ENCODE measurements around the gene TRIM47. TPM values are rescaled to one million over a fixed set of nuclear protein-coding genes. Genes with fewer than 3 reads are reported as not detected.
A peak's percentile ranks its signal among the peaks of the same experiment; 100 is the strongest.
"Not testable (repeated sequence)": the region's sequence is repeated elsewhere in the genome, so short reads cannot be mapped to it uniquely, and the experiment has no call there.

TRIM47 gene
- total RNA-seq, 1 experiment from 2014 or later, result 86.7 TPM

GRCh38 chr17:75859358-75859757 is 19.0 kb downstream of the TRIM47 start:
- H3K79me2 ChIP-seq (ENCODE audit: insufficient read depth, low read length); RAD21 ChIA-PET (ENCODE audit: low non-redundant PET in 1 of 2, low total read pairs in 2 of 2, uncharacterized antibody in 2 of 2, unreplicated experiment in 2 of 2); DNase-seq (ENCODE audit: low read depth, low spot score); H3K9ac ChIP-seq (ENCODE audit: low read length); H3K36me3 ChIP-seq (ENCODE audit: control insufficient read depth in 1 of 2, insufficient read depth in 2 of 2, low read length in 2 of 2); H2AFZ ChIP-seq (ENCODE audit: low read depth, low read length, poor library complexity, severe bottlenecking); H4K20me1 ChIP-seq (ENCODE audit: insufficient read depth); H3K27me3 ChIP-seq (ENCODE audit: insufficient read depth, low read length); H3K9me3 ChIP-seq (ENCODE audit: control insufficient read depth in 1 of 2, insufficient read depth in 1 of 2, low read depth in 1 of 2, low read length in 2 of 2); BruUV-seq (replicated peaks); H3K9me2 ChIP-seq (ENCODE audit: insufficient read depth); H3K27ac ChIP-seq (ENCODE audit: low read depth, low read length); H3K4me3 ChIP-seq (replicated peaks in 1 of 2; ENCODE audit: low read depth in 1 of 2, low read length in 2 of 2); ATAC-seq: not testable (repeated sequence)
- TF ChIP-seq EGR1 (IDR thresholded peaks at IDR 0.05; ENCODE audit: low read depth), result peak; percentile 68
- Histone ChIP-seq H3K4me1 (ENCODE audit: control insufficient read depth in 1 of 2, insufficient read depth in 2 of 2, low read length in 2 of 2) (peaks cover 25 to 41% of the 10 kb centered on the region in 2 experiments), H3K4me2 (ENCODE audit: low read length) (peak overlapping the region; percentile 17; the same call in 1 of the 2 replicates)
- intact Hi-C loops (cut with micrococcal nuclease), result loop anchor here (10.0 kb wide), 1 partner anchor 185 kb away; no protein-coding TSS in a partner anchor
- ChIA-PET POLR2A (interaction anchor here (0.8 to 6.8 kb wide), 5 partner anchors 16 to 81 kb away, joined by 3 to 83 read pairs (median 4); partner anchors contain the start of gene TRIM47), CTCF (interaction anchor here (0.8 to 4.9 kb wide), 5 partner anchors 12 to 46 kb away, joined by 3 to 52 read pairs (median 5); no protein-coding TSS in a partner anchor)

DNA sequence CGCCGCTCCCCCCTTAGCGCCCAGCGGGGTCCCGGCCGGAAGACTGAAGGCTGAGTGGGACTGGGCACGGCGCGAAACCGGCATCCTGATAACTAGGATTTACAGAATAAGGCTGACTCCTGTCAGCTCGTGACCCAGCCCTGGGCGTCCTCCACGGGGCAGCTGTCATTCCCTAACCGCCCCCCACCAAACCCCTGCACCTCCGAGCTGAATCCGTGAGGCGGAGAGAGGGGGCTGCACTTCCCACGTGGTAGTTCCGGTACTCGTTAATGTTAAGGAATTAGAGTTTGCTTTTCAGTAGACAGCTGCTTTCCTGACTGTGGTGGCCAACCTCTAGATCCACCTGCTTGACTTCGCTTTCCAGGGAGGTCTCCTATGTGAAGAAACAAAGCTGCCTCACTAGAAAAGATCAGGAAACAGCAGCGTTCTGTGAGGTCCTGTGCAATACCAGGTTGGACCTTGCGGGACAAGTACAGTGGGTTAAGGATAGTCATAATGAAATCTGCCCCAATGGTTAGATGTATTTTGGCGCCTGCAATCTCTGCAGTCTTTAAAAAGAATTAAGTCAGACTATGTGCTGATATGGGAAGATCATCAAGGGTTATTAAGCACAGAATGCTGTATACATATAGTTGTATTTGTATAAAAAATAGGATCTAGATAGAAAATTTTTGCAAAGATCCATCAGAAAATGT is 22.2 kb downstream of the TRIM47 start:
- Histone ChIP-seq H3K9ac (ENCODE audit: low read length) (peak overlapping the region; percentile 86), H3K27ac (ENCODE audit: low read depth, low read length) (peak overlapping the region; percentile 87), H3K4me3 (replicated peaks in 1 of 2; ENCODE audit: low read depth in 1 of 2, low read length in 2 of 2) (peak overlapping the region; percentile 75 to 86), H3K9me2 (ENCODE audit: insufficient read depth) (no peaks in the 10 kb centered on the region), H3K4me2 (ENCODE audit: low read length) (peak overlapping the region; percentile 96), H3K79me2 (ENCODE audit: insufficient read depth, low read length) (peaks cover 20% of the 10 kb centered on the region; the same call in 1 of the 2 replicates), H3K9me3 (ENCODE audit: control insufficient read depth in 1 of 2, insufficient read depth in 1 of 2, low read depth in 1 of 2, low read length in 2 of 2) (no peaks in the 10 kb centered on the region), H3K4me1 (ENCODE audit: control insufficient read depth in 1 of 2, insufficient read depth in 2 of 2, low read length in 2 of 2) (peaks cover 25 to 43% of the 10 kb centered on the region in 2 experiments), H4K20me1 (ENCODE audit: insufficient read depth) (no peaks in the 10 kb centered on the region), H3K27me3 (ENCODE audit: insufficient read depth, low read length) (no peaks in the 10 kb centered on the region), H3K36me3 (ENCODE audit: control insufficient read depth in 1 of 2, insufficient read depth in 2 of 2, low read length in 2 of 2) (peaks cover under 1 to 4% of the 10 kb centered on the region in 2 experiments; a peak in 2 of 4 replicates), H2AFZ (ENCODE audit: low read depth, low read length, poor library complexity, severe bottlenecking) (peak overlapping the region; percentile 52)
- BruUV-seq (replicated peaks), result TSS peak; percentile 88
- peak; percentile 3; the same call in 1 of the 2 replicates for ATAC-seq
- ChIA-PET RAD21 (ENCODE audit: low non-redundant PET in 1 of 2, low total read pairs in 2 of 2, uncharacterized antibody in 2 of 2, unreplicated experiment in 2 of 2) (interaction anchor here (0.6 to 2.0 kb wide), 3 partner anchors 15 to 76 kb away, joined by 3 to 5 read pairs (median 3); a partner anchor contains a TSS), POLR2A (interaction anchor here (1.0 to 6.8 kb wide), 12 partner anchors 9 to 128 kb away, joined by 3 to 83 read pairs (median 7); partner anchors contain the start of genes MRPL38, TRIM47 and TRIM65), CTCF (interaction anchor here (0.8 to 4.3 kb wide), 8 partner anchors 8 to 92 kb away, joined by 3 to 57 read pairs (median 9); partner anchors contain the start of genes FBF1 and TRIM47)
- intact Hi-C loops (cut with micrococcal nuclease), result loop anchor here (10.0 kb wide), 1 partner anchor 181 kb away; no protein-coding TSS in a partner anchor
- TF ChIP-seq SRF (IDR thresholded peaks at IDR 0.05; ENCODE audit: low read depth) (no peak), TCF7L2 (IDR thresholded peaks at IDR 0.05; ENCODE audit: borderline replicate concordance, extremely low read depth, insufficient read depth, insufficient read length) (no peak), ELF1 (IDR thresholded peaks at IDR 0.05; ENCODE audit: borderline replicate concordance, low read depth) (no peak), CTCF (IDR thresholded peaks at IDR 0.05 in 2 of 3, conservative IDR thresholded peaks at IDR 0.05 in 1 of 3; ENCODE audit: borderline replicate concordance in 1 of 3, insufficient read depth in 1 of 3, low read depth in 2 of 3, low read length in 2 of 3) (peak in 2 of 3 experiments; percentile 5 to 35; a peak in 2 of 6 replicates), JUND (IDR thresholded peaks at IDR 0.05) (no peak), POLR2A (IDR thresholded peaks at IDR 0.05; ENCODE audit: borderline replicate concordance, extremely low read depth, insufficient read depth, insufficient read length) (peak; percentile 57)
- TF ChIP-seq, protein P1, sequence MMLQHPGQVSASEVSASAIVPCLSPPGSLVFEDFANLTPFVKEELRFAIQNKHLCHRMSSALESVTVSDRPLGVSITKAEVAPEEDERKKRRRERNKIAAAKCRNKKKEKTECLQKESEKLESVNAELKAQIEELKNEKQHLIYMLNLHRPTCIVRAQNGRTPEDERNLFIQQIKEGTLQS (IDR thresholded peaks at IDR 0.05), result no peak
- DNase-seq (ENCODE audit: low read depth, low spot score), result no peak

Measured in HCT116 (cell line).